Measurements from ENCODE around the gene PCBP1.
"Not testable (repeated sequence)": the region's sequence is repeated elsewhere in the genome, so short reads cannot be mapped to it uniquely, and the experiment has no call there.

The PCBP1 gene

DNA sequence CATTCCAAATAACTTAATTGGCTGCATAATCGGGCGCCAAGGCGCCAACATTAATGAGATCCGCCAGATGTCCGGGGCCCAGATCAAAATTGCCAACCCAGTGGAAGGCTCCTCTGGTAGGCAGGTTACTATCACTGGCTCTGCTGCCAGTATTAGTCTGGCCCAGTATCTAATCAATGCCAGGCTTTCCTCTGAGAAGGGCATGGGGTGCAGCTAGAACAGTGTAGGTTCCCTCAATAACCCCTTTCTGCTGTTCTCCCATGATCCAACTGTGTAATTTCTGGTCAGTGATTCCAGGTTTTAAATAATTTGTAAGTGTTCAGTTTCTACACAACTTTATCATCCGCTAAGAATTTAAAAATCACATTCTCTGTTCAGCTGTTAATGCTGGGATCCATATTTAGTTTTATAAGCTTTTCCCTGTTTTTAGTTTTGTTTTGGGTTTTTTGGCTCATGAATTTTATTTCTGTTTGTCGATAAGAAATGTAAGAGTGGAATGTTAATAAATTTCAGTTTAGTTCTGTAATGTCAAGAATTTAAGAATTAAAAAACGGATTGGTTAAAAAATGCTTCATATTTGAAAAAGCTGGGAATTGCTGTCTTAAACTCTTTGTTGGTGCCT lies 1.4 kb downstream of the PCBP1 start:
- DNase-seq = no peak
- Mint-ChIP-seq H3K9me3 (no peaks in the 10 kb centered on the region), H3K27me3 (no peaks in the 10 kb centered on the region), H3K4me1 (ENCODE audit: low read depth) (peaks cover 52% of the 10 kb centered on the region), H3K36me3 (ENCODE audit: low read depth) (peaks cover 62% of the 10 kb centered on the region), H3K4me3 (peak overlapping the region; percentile 99), H3K27ac (peak overlapping the region; percentile 100)

DNA sequence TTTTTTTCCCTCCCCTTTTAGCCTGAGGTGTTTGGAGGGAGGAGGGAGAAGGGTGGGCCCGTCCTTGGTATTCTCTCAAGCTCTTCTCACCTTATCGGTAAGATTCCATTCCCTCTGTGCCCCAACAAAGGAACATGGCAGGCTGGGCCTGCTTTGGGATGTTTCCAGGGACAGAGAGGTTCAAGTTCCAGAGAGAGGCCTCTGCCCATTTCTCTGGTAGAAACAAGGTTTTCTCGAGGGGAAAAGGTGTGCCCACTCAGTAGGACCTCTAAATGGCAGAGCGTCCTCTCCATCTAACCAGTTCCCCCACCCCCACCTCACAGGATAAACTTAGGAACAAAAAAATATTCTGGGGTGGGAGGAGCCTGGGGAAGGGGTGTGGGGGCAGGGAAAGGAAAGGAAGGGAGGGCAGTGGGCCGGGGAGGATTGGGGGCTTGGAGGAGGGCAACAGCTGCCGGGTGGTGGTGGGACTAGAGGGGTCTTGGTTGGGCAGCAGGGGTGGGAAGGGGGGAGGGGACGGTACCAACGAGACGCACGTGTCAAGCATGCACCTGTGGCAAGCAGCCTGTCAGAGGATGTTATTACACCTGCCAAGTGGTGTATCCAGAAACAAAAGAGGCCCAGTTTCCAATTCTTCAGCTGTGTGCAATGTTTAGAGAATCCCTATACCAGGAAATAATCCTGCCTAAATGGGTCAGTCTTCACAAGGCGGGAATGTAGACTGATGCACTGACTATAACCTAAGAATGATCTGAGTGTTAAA lies 2.1 kb downstream of the PCBP1 start:
- peak overlapping the region; percentile 99 for H3K4me3 Mint-ChIP-seq
- peaks cover 52% of the 10 kb centered on the region for H3K4me1 Mint-ChIP-seq (ENCODE audit: low read depth)
- H3K27ac Mint-ChIP-seq = peak overlapping the region; percentile 100
- no peaks in the 10 kb centered on the region for H3K27me3 Mint-ChIP-seq
- no peaks in the 10 kb centered on the region for H3K9me3 Mint-ChIP-seq
- peaks cover 56% of the 10 kb centered on the region for H3K36me3 Mint-ChIP-seq (ENCODE audit: low read depth)
- peak; percentile 69 for DNase-seq

GRCh38 chr2:70089983-70090525 lies 2.8 kb downstream of the PCBP1 start:
- H3K4me1 Mint-ChIP-seq (ENCODE audit: low read depth) = peaks cover 53% of the 10 kb centered on the region
- H3K9me3 Mint-ChIP-seq = no peaks in the 10 kb centered on the region
- no peak for DNase-seq
- H3K4me3 Mint-ChIP-seq = peak overlapping the region; percentile 99
- peaks cover 50% of the 10 kb centered on the region for H3K36me3 Mint-ChIP-seq (ENCODE audit: low read depth)
- no peaks in the 10 kb centered on the region for H3K27me3 Mint-ChIP-seq
- peak overlapping the region; percentile 100 for H3K27ac Mint-ChIP-seq

DNA sequence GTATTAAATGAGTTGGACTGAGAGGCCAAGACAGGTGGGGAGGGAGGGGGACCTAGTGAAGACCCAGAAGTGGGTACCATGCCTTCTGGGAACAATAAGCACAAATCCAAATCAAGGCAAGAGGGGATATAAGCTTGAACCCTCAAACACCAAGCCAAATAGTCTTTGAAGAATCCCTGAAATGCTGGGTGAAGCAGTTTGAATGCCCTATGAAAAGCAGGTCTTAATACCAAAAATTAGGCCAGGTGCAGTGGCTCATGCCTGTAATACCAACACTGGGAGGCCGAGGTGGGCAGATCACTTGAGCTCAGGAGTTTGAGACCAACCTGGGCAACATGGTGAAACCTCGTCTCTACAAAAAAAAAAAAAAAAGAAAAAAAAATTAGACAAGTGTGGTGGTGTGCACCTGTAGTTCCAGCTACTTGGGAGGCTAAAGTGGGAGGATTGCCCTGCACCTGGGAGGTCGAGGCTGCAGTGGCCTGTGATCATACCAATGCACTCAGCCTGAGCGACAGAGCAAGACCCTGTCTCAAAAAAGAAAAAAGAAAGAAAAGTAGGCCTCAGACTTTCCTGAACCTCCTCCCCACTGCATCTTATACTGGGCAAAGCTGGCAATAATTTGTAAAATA lies 3.5 kb downstream of the PCBP1 start:
- peak overlapping the region; percentile 99 for H3K4me3 Mint-ChIP-seq
- no peaks in the 10 kb centered on the region for H3K9me3 Mint-ChIP-seq
- no peaks in the 10 kb centered on the region for H3K27me3 Mint-ChIP-seq
- peak overlapping the region; percentile 100 for H3K27ac Mint-ChIP-seq
- no peak for DNase-seq
- H3K4me1 Mint-ChIP-seq (ENCODE audit: low read depth) = peaks cover 52% of the 10 kb centered on the region
- peaks cover 43% of the 10 kb centered on the region for H3K36me3 Mint-ChIP-seq (ENCODE audit: low read depth)

- H3K36me3 Mint-ChIP-seq (ENCODE audit: low read depth) = peaks cover 38% of the 10 kb centered on the region
- H3K4me3 Mint-ChIP-seq = peak overlapping the region; percentile 48
Measured at GRCh38 chr2:70091364-70091763, 4.1 kb downstream of the PCBP1 start.

GRCh38 chr2:70091816-70092215 lies 4.5 kb downstream of the PCBP1 start:
- H3K27ac Mint-ChIP-seq = peak overlapping the region; percentile 100
- peak overlapping the region; percentile 48 for H3K4me3 Mint-ChIP-seq
- peaks cover 48% of the 10 kb centered on the region for H3K4me1 Mint-ChIP-seq (ENCODE audit: low read depth)
- peaks cover 38% of the 10 kb centered on the region for H3K36me3 Mint-ChIP-seq (ENCODE audit: low read depth)
- no peak for DNase-seq
- no peaks in the 10 kb centered on the region for H3K27me3 Mint-ChIP-seq
- no peaks in the 10 kb centered on the region for H3K9me3 Mint-ChIP-seq

More at GRCh38 chr2:70091364-70091763, 4.1 kb downstream of the PCBP1 start:
- Mint-ChIP-seq H3K4me1 (ENCODE audit: low read depth) (peaks cover 48% of the 10 kb centered on the region), H3K27me3 (no peaks in the 10 kb centered on the region), H3K9me3 (no peaks in the 10 kb centered on the region), H3K27ac (peak overlapping the region; percentile 100)
- DNase-seq = no peak

GRCh38 chr2:70092576-70093243 lies 5.4 kb downstream of the PCBP1 start:
- Mint-ChIP-seq H3K36me3 (ENCODE audit: low read depth) (peaks cover 32% of the 10 kb centered on the region), H3K4me1 (ENCODE audit: low read depth) (peaks cover 48% of the 10 kb centered on the region), H3K27ac (peak overlapping the region; percentile 75)
- H3K27me3 Mint-ChIP-seq, H3K4me3 Mint-ChIP-seq, H3K9me3 Mint-ChIP-seq, DNase-seq: not testable (repeated sequence)

GRCh38 chr2:70094171-70094977 lies 7.1 kb downstream of the PCBP1 start:
- Mint-ChIP-seq H3K27ac (peak overlapping the region; percentile 93), H3K4me1 (ENCODE audit: low read depth) (peaks cover 60% of the 10 kb centered on the region), H3K27me3 (no peaks in the 10 kb centered on the region), H3K36me3 (ENCODE audit: low read depth) (peaks cover 16% of the 10 kb centered on the region), H3K4me3 (peak overlapping the region; percentile 63), H3K9me3 (no peaks in the 10 kb centered on the region)
- no peak for DNase-seq

DNA sequence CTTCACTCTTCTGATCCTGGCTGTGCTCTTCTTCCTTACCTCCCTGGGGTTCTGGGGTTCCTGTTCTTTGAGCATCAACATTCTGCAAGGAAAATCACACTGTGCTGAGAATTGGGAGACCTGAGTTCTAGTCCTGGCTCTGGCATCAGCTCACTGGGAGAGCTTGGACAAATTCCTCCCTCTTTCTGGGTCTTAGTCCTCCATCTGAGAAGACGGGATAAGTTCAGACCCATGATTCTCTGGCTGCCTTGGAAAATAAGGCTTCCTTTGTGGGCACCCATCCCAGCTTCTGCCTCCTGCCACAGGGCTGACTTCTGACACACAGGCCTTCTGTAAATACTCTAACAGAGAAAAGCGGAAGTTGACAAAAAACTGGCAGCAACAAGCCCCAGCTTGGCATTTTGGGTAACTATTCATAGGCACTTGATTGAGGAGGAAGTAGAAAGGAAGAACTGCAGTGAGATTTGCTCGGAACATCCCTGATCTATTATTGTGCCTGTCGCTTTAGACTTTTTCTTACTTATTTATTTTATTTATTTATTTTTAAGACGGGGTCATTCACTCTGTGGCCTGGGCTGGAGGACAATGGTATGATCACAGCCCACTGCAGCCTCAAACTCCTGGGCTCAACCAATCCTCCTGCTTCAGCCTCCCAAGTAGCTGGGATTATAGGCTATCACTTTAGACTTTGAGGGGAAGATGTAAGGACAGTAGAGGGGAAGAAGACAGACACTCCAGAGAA lies 7.9 kb downstream of the PCBP1 start:
- Mint-ChIP-seq H3K4me1 (ENCODE audit: low read depth) (peaks cover 56% of the 10 kb centered on the region), H3K4me3 (peak overlapping the region; percentile 63), H3K9me3 (no peaks in the 10 kb centered on the region), H3K27ac (peak overlapping the region; percentile 93), H3K36me3 (ENCODE audit: low read depth) (peaks cover 8% of the 10 kb centered on the region), H3K27me3 (no peaks in the 10 kb centered on the region)
- DNase-seq = peak; percentile 59

DNA sequence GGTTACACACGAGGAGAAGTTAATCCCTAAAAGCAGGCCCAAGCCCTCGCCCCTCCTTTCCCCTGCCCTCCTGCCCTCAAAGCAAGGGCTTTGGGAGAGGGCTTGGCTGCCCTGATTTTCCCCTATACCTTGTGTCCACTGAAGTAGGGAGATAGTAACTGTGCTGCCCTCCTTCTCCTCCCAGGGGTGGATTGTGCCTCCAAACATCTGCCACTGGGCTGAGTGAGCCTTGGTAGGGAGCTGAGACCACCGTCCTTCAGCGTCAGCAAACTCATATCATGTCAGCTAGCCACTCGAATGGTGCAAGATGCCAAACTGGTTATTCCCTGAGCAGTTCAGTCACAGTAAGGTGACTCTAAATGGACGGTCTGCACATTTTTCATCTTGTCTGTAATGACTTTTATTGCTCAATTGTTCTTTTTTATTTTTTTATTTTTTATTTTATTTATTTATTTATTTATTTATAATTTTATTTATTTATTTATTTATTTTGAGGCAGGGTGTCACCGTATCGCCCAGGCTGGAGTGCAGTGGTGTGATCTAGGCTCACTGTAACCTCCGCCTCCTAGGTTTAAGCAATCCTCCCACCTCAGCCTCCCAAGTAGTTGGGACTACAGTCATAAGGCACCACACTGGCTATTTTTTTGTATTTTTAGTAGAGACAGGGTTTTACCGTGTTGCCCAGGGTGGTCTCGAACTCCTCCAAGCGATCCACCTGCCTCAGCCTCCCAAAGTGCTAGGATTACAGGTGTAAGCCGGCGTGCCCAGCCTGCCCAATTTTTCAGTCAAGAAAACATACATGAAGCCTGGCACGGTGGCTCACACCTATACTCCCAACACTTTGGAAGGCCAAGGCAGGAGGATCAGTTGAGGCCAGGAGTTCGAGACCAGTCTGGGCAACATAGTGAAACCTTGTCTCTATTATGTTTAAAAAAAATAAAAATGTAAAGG lies 8.7 kb downstream of the PCBP1 start:
- peak overlapping the region; percentile 34 for H3K4me3 Mint-ChIP-seq
- no peaks in the 10 kb centered on the region for H3K9me3 Mint-ChIP-seq
- peak overlapping the region; percentile 93 for H3K27ac Mint-ChIP-seq
- H3K36me3 Mint-ChIP-seq (ENCODE audit: low read depth) = peaks cover 2% of the 10 kb centered on the region
- H3K4me1 Mint-ChIP-seq (ENCODE audit: low read depth) = peaks cover 49% of the 10 kb centered on the region
- DNase-seq = no peak
- H3K27me3 Mint-ChIP-seq = no peaks in the 10 kb centered on the region

DNA sequence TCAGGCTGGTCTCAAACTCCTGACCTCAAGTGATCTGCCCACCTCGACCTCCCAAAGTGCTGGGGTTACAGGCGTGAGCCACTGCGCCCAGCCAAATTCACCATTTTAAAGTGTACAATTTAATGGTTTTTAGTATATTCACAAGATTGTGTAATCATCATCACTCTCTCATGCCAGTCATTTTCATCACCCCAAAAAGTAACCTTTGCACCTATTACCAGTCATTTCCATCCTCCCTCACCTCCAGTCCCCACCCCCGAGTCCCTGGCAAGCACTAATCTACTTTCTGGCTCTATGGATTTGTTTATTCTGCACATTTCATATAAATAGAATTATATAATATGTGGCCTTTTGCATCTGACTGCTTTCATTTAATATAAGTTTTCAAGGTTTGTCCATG lies 10.8 kb downstream of the PCBP1 start:
- Mint-ChIP-seq H3K9me3 (no peaks in the 10 kb centered on the region), H3K4me3 (no peak overlapping the region), H3K27ac (peak overlapping the region; percentile 86), H3K4me1 (ENCODE audit: low read depth) (peaks cover 45% of the 10 kb centered on the region), H3K36me3 (ENCODE audit: low read depth) (peaks cover 2% of the 10 kb centered on the region), H3K27me3 (no peaks in the 10 kb centered on the region)
- DNase-seq = no peak

DNA sequence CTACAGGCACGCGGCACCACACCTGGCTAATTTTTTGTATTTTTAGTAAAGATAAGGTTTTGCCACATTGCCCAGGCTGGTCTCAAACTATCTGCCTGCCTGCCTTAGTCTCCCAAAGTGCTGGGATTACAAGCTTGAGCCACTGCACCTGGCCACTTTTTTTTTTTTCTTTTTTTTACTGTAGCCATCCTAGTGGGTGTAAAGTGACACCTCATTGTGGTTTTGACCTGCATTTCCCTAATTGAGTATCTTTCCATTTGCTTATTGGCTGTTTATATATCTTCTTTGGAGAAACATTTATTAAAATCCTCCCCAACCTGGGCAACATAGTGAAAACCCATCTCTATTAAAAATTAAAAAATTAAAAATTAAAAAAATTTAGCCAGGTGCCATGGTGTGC lies 12.0 kb downstream of the PCBP1 start:
- H3K4me3 Mint-ChIP-seq = no peak overlapping the region
- no peak for DNase-seq
- no peaks in the 10 kb centered on the region for H3K27me3 Mint-ChIP-seq
- peaks cover 47% of the 10 kb centered on the region for H3K4me1 Mint-ChIP-seq (ENCODE audit: low read depth)
- H3K9me3 Mint-ChIP-seq = no peaks in the 10 kb centered on the region
- H3K36me3 Mint-ChIP-seq (ENCODE audit: low read depth) = no peaks in the 10 kb centered on the region
- H3K27ac Mint-ChIP-seq = peak overlapping the region; percentile 55

Data from activated T-cell treated with anti-CD3 and anti-CD28 coated beads, Interleukin-2, amount 50 U/mL, for 24 hours (primary cell).